GM04503 (cell line): ENCODE data around the gene DSCAM.
"Not testable (repeated sequence)": the region's sequence is repeated elsewhere in the genome, so short reads cannot be mapped to it uniquely, and the experiment has no call there.

ENCODE experiments used
- DNase-seq: peaks from one replicate; pipeline ENCODE4 v3.0.0-alpha.2; 2012; ENCODE audit warnings: low read depth

Gene DSCAM

GRCh38 chr21:40457741-40458140 is 389.2 kb downstream of the DSCAM start:
- DNase-seq, result no peak

- no peak for DNase-seq
These were observed 392.9 kb downstream of the DSCAM start for GRCh38 chr21:40454057-40454456.

GRCh38 chr21:40453183-40453582 is 393.8 kb downstream of the DSCAM start:
- no peak for DNase-seq

GRCh38 chr21:40452548-40452947 is 394.4 kb downstream of the DSCAM start:
- DNase-seq, result no peak

GRCh38 chr21:40447016-40447415 is 399.9 kb downstream of the DSCAM start:
- no peak for DNase-seq

GRCh38 chr21:40445349-40445921 is 401.5 kb downstream of the DSCAM start:
- no peak for DNase-seq

- not testable (repeated sequence) for DNase-seq
These were observed 407.4 kb downstream of the DSCAM start for GRCh38 chr21:40439581-40439980.

GRCh38 chr21:40438616-40439015 is 408.3 kb downstream of the DSCAM start:
- no peak for DNase-seq

GRCh38 chr21:40436261-40436660 is 410.7 kb downstream of the DSCAM start:
- DNase-seq, result no peak

GRCh38 chr21:40433538-40433937 is 413.4 kb downstream of the DSCAM start:
- DNase-seq, result no peak

- no peak for DNase-seq
These were observed 421.0 kb downstream of the DSCAM start for GRCh38 chr21:40425981-40426380.

GRCh38 chr21:40422896-40423635 is 423.9 kb downstream of the DSCAM start:
- no peak for DNase-seq

- no peak for DNase-seq
These were observed 425.8 kb downstream of the DSCAM start for GRCh38 chr21:40421121-40421520.

- DNase-seq, result no peak
These were observed 430.4 kb downstream of the DSCAM start for GRCh38 chr21:40416572-40416971.

- DNase-seq, result no peak
These were observed 438.4 kb downstream of the DSCAM start for GRCh38 chr21:40408561-40408960.

- DNase-seq, result no peak
These were observed 442.6 kb downstream of the DSCAM start for GRCh38 chr21:40404396-40404800.

- no peak for DNase-seq
These were observed 443.9 kb downstream of the DSCAM start for GRCh38 chr21:40402884-40403582.

GRCh38 chr21:40395732-40396131 is 451.2 kb downstream of the DSCAM start:
- DNase-seq, result no peak

GRCh38 chr21:40393066-40393465 is 453.9 kb downstream of the DSCAM start:
- DNase-seq, result no peak

GRCh38 chr21:40388046-40388445 is 458.9 kb downstream of the DSCAM start:
- DNase-seq, result no peak

- no peak for DNase-seq
These were observed 459.8 kb downstream of the DSCAM start for GRCh38 chr21:40386981-40387747.

GRCh38 chr21:40386294-40386911 is 460.6 kb downstream of the DSCAM start:
- DNase-seq, result no peak
